Lung microvascular endothelial cell (primary cell): ENCODE measurements around the gene ACTBL2. TPM values are rescaled to one million over a fixed set of nuclear protein-coding genes. Genes with fewer than 3 reads are reported as not detected.
"Not testable (repeated sequence)": the region's sequence is repeated elsewhere in the genome, so short reads cannot be mapped to it uniquely, and the experiment has no call there.

Source experiments
- DNase-seq, 2 donors: peaks; one replicate each; pipeline versions ENCODE4 v3.0.0 to v3.0.0-alpha.2; 2010; ENCODE audit warnings: low read depth in 2 of 2
- total RNA-seq: library from RNA; depleted of rRNA; stranded (reverse); fragments of >200 nt; gene quantifications from 2 replicates; pipeline ENCODE4 v1.2.1, GENCODE V29; 2014

The ACTBL2 gene
- total RNA-seq, 1 donor from 2014 or later: not detected

DNA sequence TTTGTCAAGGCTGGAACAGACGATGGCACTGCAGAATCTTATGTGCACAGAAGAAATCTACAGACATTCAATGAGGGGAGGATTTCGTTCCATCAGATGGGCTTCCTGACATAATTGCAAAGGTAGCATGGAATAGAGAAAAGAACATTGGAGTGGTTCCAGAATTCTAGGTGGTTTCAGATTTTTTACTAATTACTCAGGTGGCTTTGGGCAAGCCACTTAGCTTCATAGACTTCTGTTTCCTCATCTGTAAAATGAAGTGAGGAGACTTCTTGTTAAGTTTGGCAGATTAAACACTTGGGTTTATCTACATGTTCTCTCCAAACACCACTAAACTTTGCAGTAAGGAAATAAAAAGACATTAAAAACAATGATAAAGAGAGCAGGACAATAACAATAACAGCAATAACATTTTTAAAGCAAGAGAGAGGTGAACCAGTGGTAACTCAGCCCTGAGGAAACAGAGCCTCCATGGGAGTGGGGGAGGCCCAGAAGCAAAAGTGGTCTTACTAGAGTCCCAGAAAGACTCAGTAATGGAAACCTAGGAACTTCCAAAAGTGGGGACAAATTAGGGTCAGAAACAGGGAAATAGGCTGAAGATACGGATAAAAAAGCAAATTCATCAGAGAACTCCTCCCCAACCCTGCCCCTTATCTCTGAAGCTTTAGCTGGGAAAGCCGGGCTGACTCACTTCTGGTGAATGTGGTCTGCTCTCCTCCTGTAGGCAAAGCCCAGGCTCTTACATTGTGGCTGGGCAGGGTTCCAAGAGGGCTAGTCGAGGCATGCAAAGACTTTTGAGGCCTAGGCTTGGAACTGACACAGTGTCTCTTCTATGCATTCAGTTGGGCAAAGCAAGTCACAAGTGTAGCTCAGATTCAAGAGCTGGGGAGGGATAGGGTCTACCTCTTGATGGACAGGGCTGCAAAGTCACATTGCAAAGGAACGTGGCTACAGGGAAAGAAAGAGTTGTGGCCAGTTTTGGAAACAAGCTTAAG is 11.8 kb upstream of the ACTBL2 start:
- peak; percentile 61 to 95 for DNase-seq

GRCh38 chr5:57493034-57493433 is 10.4 kb upstream of the ACTBL2 start:
- DNase-seq: peak; percentile 59 to 93

DNA sequence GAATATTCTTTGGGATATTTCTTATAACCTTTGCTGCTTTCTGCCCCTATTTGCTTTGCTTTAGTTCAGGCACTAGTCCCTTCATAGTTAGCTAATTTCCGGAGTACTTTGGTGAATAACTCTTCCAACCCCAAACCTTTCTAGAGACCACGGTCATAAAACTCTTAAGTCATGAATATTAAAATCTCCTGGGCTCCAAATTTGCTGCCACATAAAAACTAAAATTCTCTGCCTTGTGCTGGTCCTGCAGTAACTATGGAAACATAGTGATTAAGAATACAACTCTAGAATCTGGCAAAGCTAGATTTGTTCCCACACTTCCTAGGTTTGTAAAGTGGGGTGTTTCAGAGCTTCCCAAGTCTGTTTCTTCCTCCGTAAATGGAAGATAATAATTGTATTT is 10.0 kb upstream of the ACTBL2 start:
- DNase-seq: no peak

DNA sequence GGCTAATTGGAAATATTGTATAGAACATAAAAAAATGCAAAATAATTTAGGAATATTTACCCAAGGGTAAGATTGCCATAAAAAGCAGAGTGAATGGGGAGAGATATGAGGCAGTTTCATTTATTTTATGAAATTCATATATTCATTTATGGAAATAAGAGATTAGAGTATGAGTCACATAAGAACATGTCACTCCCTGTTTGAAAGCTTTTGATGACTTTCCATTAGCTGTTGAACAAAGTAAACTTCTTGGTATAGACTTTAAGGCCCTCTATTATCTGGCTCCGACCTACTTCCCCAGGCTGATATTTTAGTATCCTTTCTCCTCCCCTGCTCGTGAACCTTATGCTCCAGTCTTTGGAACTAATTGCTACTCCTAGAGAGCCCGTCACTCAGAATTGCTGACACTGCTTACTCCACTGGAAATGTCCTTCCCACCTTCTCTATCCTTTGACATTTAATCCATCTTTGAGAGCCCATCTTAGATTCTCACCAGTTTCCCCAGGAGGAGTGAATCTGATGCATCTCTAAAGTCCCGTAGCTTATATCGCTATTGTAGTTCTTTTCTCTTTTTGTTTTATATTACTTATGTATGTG is 8.9 kb upstream of the ACTBL2 start:
- peak in 1 of 2 donors; percentile 19 for DNase-seq

- DNase-seq: peak; percentile 86 to 94
These were observed 5.8 kb upstream of the ACTBL2 start for GRCh38 chr5:57488215-57488955.

DNA sequence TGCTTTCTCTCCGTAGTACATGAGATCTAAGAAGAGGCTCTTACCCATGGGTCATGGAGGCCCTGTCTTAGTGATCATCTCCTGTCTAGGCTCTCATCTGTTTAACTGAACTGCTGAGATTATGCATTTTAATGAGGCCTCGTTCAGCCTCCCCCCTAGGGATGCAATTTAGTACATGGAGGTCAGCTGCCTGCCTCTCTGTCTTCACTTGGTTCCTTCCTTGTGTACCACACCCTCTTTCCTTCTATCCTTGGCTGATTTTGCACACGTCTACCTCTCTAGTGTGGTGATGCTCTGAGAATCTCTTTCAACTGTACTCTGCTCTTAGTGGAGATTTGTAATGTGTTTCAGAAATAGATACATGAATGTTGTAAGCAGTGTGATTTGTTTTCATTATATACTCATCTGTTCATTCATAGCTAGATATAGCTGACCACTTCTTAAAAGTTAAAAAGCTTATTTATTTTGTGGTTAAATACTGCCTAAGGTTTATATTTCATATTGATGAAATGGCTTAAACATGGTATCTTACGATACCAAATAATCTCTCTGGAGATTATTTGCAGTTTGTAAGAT is 3.5 kb upstream of the ACTBL2 start:
- DNase-seq: no peak

- DNase-seq: no peak
These were observed 3.8 kb downstream of the ACTBL2 start for GRCh38 chr5:57478826-57479225.

DNA sequence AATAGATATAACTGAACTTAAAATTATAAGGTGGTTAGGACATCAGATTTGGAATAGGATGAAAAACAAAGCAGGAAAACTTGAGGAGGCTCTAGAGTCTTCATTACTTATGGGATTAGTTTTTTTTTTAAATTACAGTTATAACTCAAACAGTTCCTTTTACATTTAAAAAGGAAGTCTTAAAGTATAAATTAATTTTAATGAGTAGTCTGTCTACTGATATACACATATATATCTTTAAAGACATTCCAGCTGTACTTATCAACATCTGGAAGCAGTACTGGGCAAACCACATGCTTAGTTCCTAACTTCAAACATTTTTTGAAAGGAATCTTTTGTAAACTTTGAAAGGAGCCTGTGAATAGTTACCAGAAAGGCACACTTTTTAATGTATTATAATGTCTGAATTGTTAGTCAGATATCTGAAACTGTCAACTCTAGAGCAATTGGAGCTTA is 6.0 kb downstream of the ACTBL2 start:
- DNase-seq: no peak

DNA sequence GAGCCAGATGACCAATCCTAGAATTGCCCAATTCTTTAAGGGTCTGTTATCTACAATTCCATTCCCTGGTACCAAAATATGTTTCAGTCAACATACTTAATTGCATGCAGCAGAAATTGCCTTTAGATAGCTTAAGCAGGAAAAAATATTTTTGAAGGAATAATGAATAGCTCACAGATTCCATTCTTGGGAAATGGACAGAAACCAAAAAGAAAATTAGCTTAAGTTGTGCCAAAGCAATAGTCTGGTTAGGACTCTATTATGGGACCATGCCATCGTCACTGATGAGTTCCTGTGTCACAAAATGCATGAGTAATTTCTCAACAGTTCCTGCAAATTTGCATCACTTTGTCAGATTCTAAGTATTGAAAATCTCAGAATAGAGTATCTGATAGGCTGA is 12.3 kb downstream of the ACTBL2 start:
- no peak for DNase-seq

DNA sequence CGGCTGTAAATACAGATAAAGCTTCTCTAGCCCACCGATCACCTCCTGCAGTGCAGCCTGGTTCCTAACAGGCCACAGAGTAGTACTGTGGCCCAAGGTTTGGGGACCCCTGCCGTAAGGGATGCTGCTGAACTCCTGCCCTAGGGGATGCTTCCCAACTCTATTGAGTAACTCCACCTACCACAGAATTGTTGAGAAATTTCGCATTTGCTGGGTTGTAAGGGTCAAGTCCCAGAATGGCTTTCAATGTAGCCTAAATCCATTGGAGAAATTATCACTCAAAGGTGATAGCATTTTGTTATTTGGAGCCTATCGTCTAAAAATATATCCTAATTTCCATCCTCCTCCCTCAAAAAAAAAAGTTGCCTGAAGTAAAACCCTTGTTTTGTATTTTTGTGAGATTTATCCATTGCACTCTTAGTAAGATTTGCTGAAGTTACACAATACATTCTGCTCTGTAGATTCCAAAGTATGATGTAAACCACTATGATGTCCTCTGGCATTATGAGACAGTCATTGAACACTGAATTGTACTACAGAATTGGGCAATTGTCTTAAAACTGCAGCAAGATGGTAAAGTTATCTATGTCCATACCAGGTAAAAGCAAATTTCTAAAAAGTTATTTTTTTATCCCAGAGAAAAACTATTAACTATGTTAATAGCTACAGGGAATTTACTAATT is 14.0 kb downstream of the ACTBL2 start:
- DNase-seq: no peak

DNA sequence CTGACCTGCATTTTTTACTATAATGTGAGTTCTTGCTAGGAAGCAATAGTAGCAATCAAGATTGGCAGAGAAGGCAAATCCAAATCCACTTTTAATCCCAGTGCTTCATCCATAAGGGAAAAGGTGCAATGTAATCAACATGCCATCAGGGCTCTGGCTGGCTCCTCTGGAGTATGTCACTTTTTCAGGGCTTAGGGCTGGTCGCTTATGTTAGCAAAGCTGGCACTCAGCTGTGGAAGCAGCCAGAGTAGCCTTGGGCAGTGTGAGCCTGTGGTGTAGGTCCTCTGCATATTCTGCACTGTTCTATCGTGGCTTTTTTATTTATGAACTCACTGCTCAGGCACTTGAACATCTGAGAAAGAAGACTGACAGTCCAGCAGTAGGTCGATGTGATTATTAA is 16.1 kb downstream of the ACTBL2 start:
- DNase-seq: no peak

DNA sequence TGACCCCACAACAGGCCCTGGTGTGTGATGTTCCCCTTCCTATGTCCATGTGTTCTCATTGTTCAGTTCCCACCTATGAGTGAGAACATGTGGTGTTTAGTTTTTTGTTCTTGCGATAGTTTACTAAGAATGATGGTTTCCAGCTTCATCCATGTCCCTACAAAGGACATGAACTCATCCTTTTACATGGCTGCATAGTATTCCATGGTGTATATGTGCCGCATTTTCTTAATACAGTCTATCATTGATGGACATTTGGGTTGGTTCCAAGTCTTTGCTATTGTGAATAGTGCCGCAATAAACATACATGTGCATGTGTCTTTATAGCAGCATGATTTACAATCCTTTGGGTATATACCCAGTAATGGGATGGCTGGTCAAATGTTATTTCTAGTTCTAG is 22.6 kb downstream of the ACTBL2 start:
- not testable (repeated sequence) for DNase-seq

GRCh38 chr5:57458443-57458842 is 24.2 kb downstream of the ACTBL2 start:
- DNase-seq: no peak

DNA sequence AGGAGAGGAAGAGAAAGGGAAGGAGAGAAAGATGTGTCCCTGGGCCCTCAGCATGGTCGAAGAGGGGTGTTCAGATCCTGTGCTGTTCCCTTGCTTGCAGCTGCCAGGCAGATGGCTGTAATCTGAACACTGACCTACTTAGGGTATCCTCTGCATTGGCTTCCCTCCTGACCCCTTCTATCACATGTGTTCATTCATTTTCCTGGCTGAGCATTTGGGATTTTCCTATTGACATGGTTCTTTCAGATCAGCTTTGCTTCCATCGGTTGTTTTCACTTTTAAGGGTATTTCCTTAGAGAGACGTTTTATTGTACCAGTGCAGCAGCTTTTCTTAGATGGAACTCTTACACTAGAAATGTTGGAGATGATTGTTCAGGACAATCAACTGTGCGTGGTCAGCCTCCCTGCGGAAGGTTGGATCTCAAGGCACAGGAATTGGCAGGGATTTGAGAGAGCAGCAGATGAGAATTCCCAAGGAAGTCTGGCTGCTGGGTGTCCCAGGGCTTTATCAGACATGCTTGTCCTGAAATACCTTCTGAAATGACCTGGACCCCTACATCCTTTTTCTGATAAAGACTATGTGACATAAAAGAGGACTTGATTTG is 26.0 kb downstream of the ACTBL2 start:
- peak in 1 of 2 donors; percentile 87 for DNase-seq

GRCh38 chr5:57455511-57456455 is 26.8 kb downstream of the ACTBL2 start:
- DNase-seq: no peak

DNA sequence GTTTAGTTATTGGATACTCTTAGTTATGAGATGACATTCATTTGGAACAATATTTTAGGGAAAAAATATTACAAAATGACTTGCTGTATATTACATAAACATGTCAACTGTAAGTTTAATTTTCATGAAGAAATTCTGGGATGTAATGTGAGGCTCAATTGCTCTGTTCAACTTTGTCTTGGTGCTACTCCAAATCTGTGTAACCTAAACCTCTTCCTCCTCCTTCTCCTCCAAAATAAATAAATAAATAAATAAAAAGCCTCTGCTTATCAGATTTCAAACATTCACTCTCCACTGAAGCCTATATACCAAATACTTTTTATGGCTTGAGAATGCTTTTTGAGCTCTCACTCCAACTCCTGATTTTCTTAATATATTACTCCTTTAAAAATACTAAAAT is 27.7 kb downstream of the ACTBL2 start:
- DNase-seq: no peak

GRCh38 chr5:57453728-57454127 is 28.9 kb downstream of the ACTBL2 start:
- no peak for DNase-seq

GRCh38 chr5:57452885-57453284 is 29.7 kb downstream of the ACTBL2 start:
- no peak for DNase-seq
